ENCODE data around the gene NFE2.

Gene NFE2

DNA sequence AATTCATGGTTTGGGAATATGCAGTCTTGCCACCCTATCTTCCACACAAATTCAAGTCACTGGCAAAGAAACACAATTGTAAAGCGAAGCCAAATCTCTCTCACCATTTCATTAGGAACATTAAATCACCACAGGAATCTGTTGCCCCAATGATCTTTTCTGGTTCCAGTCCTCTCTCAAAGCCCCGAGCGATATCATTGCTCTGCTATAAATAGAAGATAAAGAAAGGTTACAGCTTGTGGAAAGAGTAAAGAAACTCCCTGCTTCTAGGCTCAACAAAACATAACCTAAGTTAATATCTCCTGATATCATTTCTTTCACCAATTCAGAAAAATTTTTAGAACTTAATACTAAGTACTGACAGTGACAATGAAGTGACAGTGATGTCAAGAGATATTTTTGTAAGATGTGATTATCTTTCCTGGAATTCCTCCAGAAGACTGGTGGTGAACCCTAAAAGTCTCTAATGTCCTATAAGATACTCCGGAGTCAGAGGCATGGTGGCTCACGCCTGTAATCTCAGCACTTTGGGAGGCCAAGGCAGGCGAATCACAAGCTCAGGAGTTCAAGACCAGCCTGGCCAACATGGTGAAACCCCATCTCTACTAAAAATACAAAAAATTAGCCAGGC, 54.7 kb downstream of the NFE2 start:
- H3K36me3 ChIP-seq (ENCODE audit: control insufficient read depth, insufficient read depth, low read length): peaks cover 23% of the 10 kb centered on the region; the same call in 1 of the 2 replicates
- no peak for DNase-seq (ENCODE audit: low read depth, low spot score)
- no CpG with 5 or more reads among the region's 6 CpGs for WGBS (ENCODE audit: insufficient coverage, insufficient read length)
- H3K4me3 ChIP-seq (ENCODE audit: low read length): no peak overlapping the region
- H3K9me3 ChIP-seq (ENCODE audit: control insufficient read depth, insufficient read depth, low read length): no peaks in the 10 kb centered on the region
- no peaks in the 10 kb centered on the region for H3K27me3 ChIP-seq (ENCODE audit: control insufficient read depth, insufficient read depth, low read length)
- H3K4me1 ChIP-seq (ENCODE audit: control insufficient read depth, insufficient read depth, low read length): no peaks in the 10 kb centered on the region
- no peak overlapping the region for H3K27ac ChIP-seq (ENCODE audit: low read length)

Measured in iPS DF 6.9 (cell line).